Gastrocnemius medialis (tissue), 4 donors: ENCODE data around the gene SFSWAP. TPM values are rescaled to one million over a fixed set of nuclear protein-coding genes. Genes with fewer than 3 reads are reported as not detected.

ENCODE experiments used
- ATAC-seq, 2 donors: fragments of 150-250 bp; one replicate each; pipeline ENCODE4 v1.9.1; 2016
- DNase-seq, 2 donors: peaks; one replicate each; pipeline ENCODE4 v3.0.0-alpha.2; 2019
- H3K27ac ChIP-seq, 4 donors: fragments of 200-600 bp; sonication (generic); 1 replicate in 1 of 4; 2 replicates in 3 of 4; pipeline ENCODE4 v1.5.1; 2016 to 2018; ENCODE audit warnings: mild to moderate bottlenecking in 2 of 4, moderate library complexity in 1 of 4
- H3K27me3 ChIP-seq, 3 donors: fragments of 200-600 bp; sonication (generic) in 2 of 3; 1 replicate in 1 of 3; 2 replicates in 2 of 3; pipeline versions ENCODE4 v1.5.1 to v1.6.0; 2016 to 2019; ENCODE audit warnings: mild to moderate bottlenecking in 1 of 3, moderate library complexity in 1 of 3
- H3K36me3 ChIP-seq, 2 donors: fragments of 200-600 bp; sonication (generic) in 1 of 2; one replicate each; pipeline ENCODE4 v1.5.1; 2017 to 2018
- H3K4me1 ChIP-seq, 2 donors: fragments of 200-600 bp; sonication (generic) in 1 of 2; one replicate each; pipeline ENCODE4 v1.5.1; 2016 to 2017; ENCODE audit warnings: mild to moderate bottlenecking in 2 of 2
- H3K4me3 ChIP-seq, 4 donors: fragments of 200-600 bp; sonication (generic) in 3 of 4; 1 replicate in 1 of 4; 2 replicates in 3 of 4; pipeline ENCODE4 v1.5.1; 2016 to 2019; ENCODE audit warnings: mild to moderate bottlenecking in 2 of 4
- H3K9me3 ChIP-seq, 3 donors: fragments of 200-600 bp; sonication (generic) in 2 of 3; 1 replicate in 1 of 3; 2 replicates in 2 of 3; pipeline ENCODE4 v1.5.1; 2016 to 2019
- POLR2A ChIP-seq, 2 donors: fragments of 450-650 bp; IDR thresholded peaks; one replicate each; pipeline ENCODE4 v1.6.1; 2017; ENCODE audit warnings: antibody characterized with exemption in 2 of 2, mild to moderate bottlenecking in 2 of 2, moderate library complexity in 2 of 2
- in situ Hi-C, 4 donors: fragments of 200-750 bp; cut with MboI; loops; one replicate each; pipeline versions ENCODE4 v1.15.0 to v1.8.0; 2017; ENCODE audit warnings: low sequenced_read_pairs in 4 of 4
- intact Hi-C: fragments of 100-400 bp; cut with DNase I; formaldehyde crosslinking; loops from one replicate; pipeline ENCODE4 v1.15.1; 2023; ENCODE audit warnings: low total_unique reads
- total RNA-seq, 4 donors: library from RNA; depleted of rRNA; stranded (reverse); fragments of >200 nt; gene quantifications; one replicate each; pipeline versions ENCODE4 v1.1.0 to v1.2.3, GENCODE V29; 2016
- TF ChIP-seq, protein P1 (sequence below), 5 experiments: fragments of 450-650 bp in 3 of 5; fragments of 200-600 bp in 2 of 5; sonication (generic) in 2 of 5; IDR thresholded peaks in 4 of 5; conservative IDR thresholded peaks in 1 of 5; 1 replicate in 4 of 5; 2 replicates in 1 of 5; pipeline ENCODE4 v1.5.1; 2016 to 2019; ENCODE audit warnings: antibody characterized with exemption in 5 of 5, mild to moderate bottlenecking in 3 of 5, moderate library complexity in 3 of 5

The SFSWAP gene
- total RNA-seq, 4 donors from 2014 or later, result 18.0 to 29.7 (median 25.4) TPM

DNA sequence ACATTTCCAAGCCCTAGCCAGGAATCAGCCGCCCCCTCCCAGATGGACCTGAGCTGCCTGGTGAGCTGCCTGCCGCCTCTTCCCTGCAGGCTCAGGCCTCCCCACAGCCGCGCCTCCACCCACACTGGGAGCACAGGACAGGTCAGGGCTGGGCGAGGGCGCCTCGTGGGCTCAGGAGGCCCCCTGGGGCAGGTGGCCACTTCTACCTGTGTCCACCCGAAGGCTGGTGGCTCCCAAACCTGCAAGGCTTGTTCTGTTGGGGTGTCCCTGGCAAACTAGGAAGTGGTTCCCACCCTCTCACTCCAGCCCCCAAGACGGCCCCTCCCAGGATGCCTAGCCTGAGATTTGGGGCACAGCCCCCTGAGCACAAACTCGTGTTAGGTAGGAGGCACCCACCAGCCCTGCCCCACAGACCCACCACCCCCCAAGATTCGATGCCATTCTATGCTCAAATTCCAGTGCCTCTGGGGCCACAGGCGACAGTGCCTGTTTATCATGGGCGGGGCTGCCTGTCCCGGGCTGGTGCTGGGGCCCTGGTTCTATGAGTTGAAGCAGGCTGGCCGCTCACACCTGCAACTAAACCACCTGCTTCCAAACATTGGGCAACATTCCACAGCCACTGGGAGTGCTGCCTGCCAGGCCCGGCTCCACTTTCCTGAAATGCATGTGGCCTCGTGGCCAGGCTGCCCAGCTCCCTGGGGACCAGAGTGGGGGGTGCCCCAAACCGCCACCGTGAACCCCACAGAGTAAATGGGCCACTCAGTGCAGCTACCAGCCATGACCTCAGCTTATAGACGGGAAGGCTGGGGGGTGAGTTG lies 124.1 kb downstream of the SFSWAP start:
- peaks cover 4 to 17% of the 10 kb centered on the region in 2 donors for H3K4me1 ChIP-seq
- peaks cover 47 to 50% (median 49%) of the 10 kb centered on the region in 3 donors for H3K27me3 ChIP-seq
- no peak for TF ChIP-seq POLR2A (IDR thresholded peaks at IDR 0.05)
- TF ChIP-seq, protein P1, sequence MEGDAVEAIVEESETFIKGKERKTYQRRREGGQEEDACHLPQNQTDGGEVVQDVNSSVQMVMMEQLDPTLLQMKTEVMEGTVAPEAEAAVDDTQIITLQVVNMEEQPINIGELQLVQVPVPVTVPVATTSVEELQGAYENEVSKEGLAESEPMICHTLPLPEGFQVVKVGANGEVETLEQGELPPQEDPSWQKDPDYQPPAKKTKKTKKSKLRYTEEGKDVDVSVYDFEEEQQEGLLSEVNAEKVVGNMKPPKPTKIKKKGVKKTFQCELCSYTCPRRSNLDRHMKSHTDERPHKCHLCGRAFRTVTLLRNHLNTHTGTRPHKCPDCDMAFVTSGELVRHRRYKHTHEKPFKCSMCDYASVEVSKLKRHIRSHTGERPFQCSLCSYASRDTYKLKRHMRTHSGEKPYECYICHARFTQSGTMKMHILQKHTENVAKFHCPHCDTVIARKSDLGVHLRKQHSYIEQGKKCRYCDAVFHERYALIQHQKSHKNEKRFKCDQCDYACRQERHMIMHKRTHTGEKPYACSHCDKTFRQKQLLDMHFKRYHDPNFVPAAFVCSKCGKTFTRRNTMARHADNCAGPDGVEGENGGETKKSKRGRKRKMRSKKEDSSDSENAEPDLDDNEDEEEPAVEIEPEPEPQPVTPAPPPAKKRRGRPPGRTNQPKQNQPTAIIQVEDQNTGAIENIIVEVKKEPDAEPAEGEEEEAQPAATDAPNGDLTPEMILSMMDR (IDR thresholded peaks at IDR 0.05 in 4 of 5, conservative IDR thresholded peaks at IDR 0.05 in 1 of 5), result no peak
- intact Hi-C loops (loop anchor here (5.0 to 10.0 kb wide), 3 partner anchors 112 to 730 kb away; partner anchors contain the start of gene EP400), in situ Hi-C loops (loop anchor here in 1 of 4 donors (25.0 kb wide), 1 partner anchor 223 kb away; no protein-coding TSS in a partner anchor)
- DNase-seq (no peak), ATAC-seq (no peak)
- no peaks in the 10 kb centered on the region for H3K9me3 ChIP-seq
- no peak overlapping the region for H3K4me3 ChIP-seq
- H3K36me3 ChIP-seq, result no peaks in the 10 kb centered on the region
- H3K27ac ChIP-seq, result no peak overlapping the region

DNA sequence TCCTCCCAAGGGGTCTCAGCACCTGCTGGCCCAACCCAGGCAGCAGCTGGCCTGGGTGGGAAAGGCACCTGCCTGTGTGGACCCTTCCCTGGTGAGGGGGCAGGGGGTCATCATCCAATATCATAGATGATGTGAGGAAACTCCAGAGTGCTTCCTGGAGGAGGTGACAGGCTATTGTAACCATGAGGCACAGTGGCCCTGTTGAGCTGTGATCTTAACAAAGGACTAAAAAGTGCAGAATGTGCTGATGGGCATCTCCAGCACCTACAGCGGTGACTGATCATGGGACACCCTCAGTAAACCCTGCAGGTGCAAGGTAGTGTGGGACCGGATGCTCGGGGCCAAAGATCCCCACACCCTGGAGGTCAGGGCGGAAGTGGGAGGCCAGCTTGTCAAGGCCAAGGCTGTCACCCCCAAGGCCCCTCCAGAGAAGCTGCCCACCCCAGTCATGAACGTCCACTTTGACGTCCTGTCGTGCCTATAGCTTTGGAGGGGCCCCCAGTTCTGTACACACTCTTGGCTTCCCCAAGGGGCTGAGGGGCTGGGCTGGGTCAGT lies 124.8 kb downstream of the SFSWAP start:
- DNase-seq, result no peak
- Histone ChIP-seq H3K27me3 (peaks cover 42 to 45% (median 45%) of the 10 kb centered on the region in 3 donors), H3K9me3 (no peaks in the 10 kb centered on the region), H3K36me3 (no peaks in the 10 kb centered on the region), H3K27ac (no peak overlapping the region), H3K4me1 (peaks cover under 1 to 10% of the 10 kb centered on the region in 2 donors), H3K4me3 (no peak overlapping the region)
- TF ChIP-seq, protein P1 (IDR thresholded peaks at IDR 0.05 in 4 of 5, conservative IDR thresholded peaks at IDR 0.05 in 1 of 5), result no peak
- TF ChIP-seq POLR2A (IDR thresholded peaks at IDR 0.05), result no peak
- ATAC-seq, result no peak
- in situ Hi-C loops (loop anchor here in 1 of 4 donors (25.0 kb wide), 1 partner anchor 223 kb away; no protein-coding TSS in a partner anchor), intact Hi-C loops (loop anchor here (10.0 kb wide), 1 partner anchor 731 kb away; no protein-coding TSS in a partner anchor)

DNA sequence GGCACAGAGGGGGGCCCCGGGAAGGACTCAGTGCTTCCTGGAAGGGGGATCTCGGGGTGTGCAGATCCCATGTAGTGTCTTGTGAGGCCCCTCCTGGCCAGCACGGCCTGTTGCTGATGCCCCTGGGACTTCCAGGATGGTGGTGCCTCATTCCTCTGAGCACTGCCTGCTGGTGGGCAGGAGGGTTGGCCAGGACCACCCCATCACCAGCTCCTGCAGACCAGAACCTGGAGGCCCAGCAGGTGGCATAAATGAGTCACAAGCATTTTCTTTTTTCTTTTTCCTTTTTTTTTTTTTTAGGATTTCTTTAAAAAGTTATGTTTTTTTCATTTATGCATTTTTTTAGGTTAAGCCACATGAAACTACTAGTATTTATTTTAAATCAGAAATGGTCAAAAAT lies 125.3 kb downstream of the SFSWAP start:
- Histone ChIP-seq H3K9me3 (no peaks in the 10 kb centered on the region), H3K27me3 (peaks cover 37 to 42% (median 40%) of the 10 kb centered on the region in 3 donors), H3K27ac (no peak overlapping the region), H3K4me1 (peaks cover 0 to 7% of the 10 kb centered on the region in 2 donors), H3K36me3 (no peaks in the 10 kb centered on the region), H3K4me3 (no peak overlapping the region)
- intact Hi-C loops (loop anchor here (10.0 kb wide), 1 partner anchor 731 kb away; no protein-coding TSS in a partner anchor), in situ Hi-C loops (loop anchor here in 1 of 4 donors (25.0 kb wide), 1 partner anchor 224 kb away; no protein-coding TSS in a partner anchor)
- ATAC-seq, result no peak
- TF ChIP-seq, protein P1 (IDR thresholded peaks at IDR 0.05 in 4 of 5, conservative IDR thresholded peaks at IDR 0.05 in 1 of 5), result peak in 1 of 5 experiments; percentile 11
- TF ChIP-seq POLR2A (IDR thresholded peaks at IDR 0.05), result no peak
- DNase-seq, result no peak

GRCh38 chr12:131836714-131837397 lies 126.0 kb downstream of the SFSWAP start:
- intact Hi-C loops (loop anchor here (10.0 kb wide), 1 partner anchor 732 kb away; no protein-coding TSS in a partner anchor), in situ Hi-C loops (loop anchor here in 1 of 4 donors (25.0 kb wide), 1 partner anchor 225 kb away; no protein-coding TSS in a partner anchor)
- ATAC-seq (no peak), DNase-seq (no peak)
- no peaks in the 10 kb centered on the region for H3K36me3 ChIP-seq
- H3K27ac ChIP-seq, result no peak overlapping the region
- peaks cover 33 to 38% (median 36%) of the 10 kb centered on the region in 3 donors for H3K27me3 ChIP-seq
- peaks cover 0 to 7% of the 10 kb centered on the region in 2 donors for H3K4me1 ChIP-seq
- no peak overlapping the region for H3K4me3 ChIP-seq
- no peaks in the 10 kb centered on the region for H3K9me3 ChIP-seq
- TF ChIP-seq, protein P1 (IDR thresholded peaks at IDR 0.05 in 4 of 5, conservative IDR thresholded peaks at IDR 0.05 in 1 of 5), result no peak
- no peak for TF ChIP-seq POLR2A (IDR thresholded peaks at IDR 0.05)
